K562 (cell line): ENCODE data around the gene USP10. TPM values are rescaled to one million over a fixed set of nuclear protein-coding genes. Genes with fewer than 3 reads are reported as not detected.

Source experiments
- AFF4 ChIP-seq: sonication (generic); formaldehyde crosslinking; IDR thresholded peaks from 2 replicates; pipeline ENCODE4 v1.8.0; 2023; ENCODE audit warnings: mild to moderate bottlenecking, missing genetic modification reagents
- ARHGAP35 ChIP-seq: fragments of 450-650 bp; IDR thresholded peaks from 2 replicates; pipeline ENCODE4 v1.6.1; 2018; ENCODE audit not compliant: partially characterized antibody
- CBX8 ChIP-seq: fragments of 200-600 bp; sonication (generic); IDR thresholded peaks from 2 replicates; pipeline ENCODE4 v1.6.1; 2012; ENCODE audit warnings: borderline replicate concordance, mixed run types, low read depth, mild to moderate bottlenecking, moderate library complexity, mixed read lengths, low read length, control low read depth, inconsistent platforms; ENCODE audit not compliant: poor library complexity, severe bottlenecking; ENCODE audit errors: extremely low read depth
- CEBPB ChIP-seq: fragments of 450-650 bp; IDR thresholded peaks from 2 replicates; pipeline ENCODE4 v1.6.1; 2016; ENCODE audit warnings: missing genetic modification characterization, missing compliant biosample characterization
- CTBP1 ChIP-seq: fragments of 450-650 bp; IDR thresholded peaks from 2 replicates; pipeline ENCODE4 v1.6.1; 2016; ENCODE audit warnings: borderline replicate concordance
- ELF1 ChIP-seq: fragments of 200-800 bp; sonication (Bioruptor generic); IDR thresholded peaks from 2 replicates; pipeline ENCODE4 v1.6.1; 2016; ENCODE audit warnings: missing genetic modification characterization, missing compliant biosample characterization
- HNRNPLL ChIP-seq: fragments of 200-400 bp; formaldehyde crosslinking; IDR thresholded peaks from 2 replicates; pipeline ENCODE4 v1.6.1; 2017; ENCODE audit warnings: low read length, low read depth, mild to moderate bottlenecking; ENCODE audit not compliant: poor library complexity, severe bottlenecking
- IFI16 ChIP-seq: fragments of 250-450 bp; sonication (Bioruptor Pico); IDR thresholded peaks from 2 replicates; pipeline ENCODE4 v2.1.2; 2022; ENCODE audit warnings: mild to moderate bottlenecking, inconsistent platforms
- KDM4B ChIP-seq, 2 experiments: fragments of 450-650 bp in 1 of 2; sonication (generic) in 1 of 2; IDR thresholded peaks; 2 replicates each; pipeline ENCODE4 v1.6.1; 2016 to 2017; ENCODE audit warnings: borderline replicate concordance in 2 of 2, antibody characterized with exemption in 1 of 2, low read depth in 1 of 2, mild to moderate bottlenecking in 1 of 2
- PRPF4 ChIP-seq: fragments of 200-400 bp; formaldehyde crosslinking; IDR thresholded peaks from one replicate; pipeline ENCODE4 v1.6.1; 2017; ENCODE audit warnings: low read length, low read depth, mild to moderate bottlenecking; ENCODE audit not compliant: insufficient read depth, poor library complexity, severe bottlenecking
- RBM34 ChIP-seq: fragments of 200-400 bp; formaldehyde crosslinking; IDR thresholded peaks from 2 replicates; pipeline ENCODE4 v1.6.1; 2018; ENCODE audit warnings: low read length, borderline replicate concordance; ENCODE audit not compliant: insufficient read depth
- SIN3A ChIP-seq, 2 experiments: fragments of 150-350 bp in 1 of 2; IDR thresholded peaks; 2 replicates each; pipeline ENCODE4 v1.6.1; 2011 to 2016; ENCODE audit warnings: borderline replicate concordance in 2 of 2, low read depth in 2 of 2, low read length in 2 of 2, mild to moderate bottlenecking in 2 of 2, moderate library complexity in 2 of 2; ENCODE audit not compliant: control insufficient read depth in 1 of 2
- SMAD3 ChIP-seq: fragments of 450-650 bp; formaldehyde crosslinking; conservative IDR thresholded peaks from 2 replicates; pipeline ENCODE4 v1.4.0; 2020; ENCODE audit warnings: mild to moderate bottlenecking
- SRSF1 ChIP-seq: fragments of 200-400 bp; formaldehyde crosslinking; IDR thresholded peaks from 2 replicates; pipeline ENCODE4 v1.6.1; 2017; ENCODE audit warnings: mild to moderate bottlenecking, low read depth, low read length, moderate library complexity
- SRSF9 ChIP-seq: fragments of 200-400 bp; formaldehyde crosslinking; IDR thresholded peaks from 2 replicates; pipeline ENCODE4 v1.6.1; 2017; ENCODE audit warnings: low read depth, low read length, borderline replicate concordance
- TAF7 ChIP-seq: fragments of 450-650 bp; IDR thresholded peaks from 2 replicates; pipeline ENCODE4 v1.6.1; 2016; ENCODE audit warnings: missing genetic modification characterization, missing compliant biosample characterization
- TAL1 ChIP-seq: fragments of 450-650 bp; IDR thresholded peaks from 2 replicates; pipeline ENCODE4 v1.6.1; 2016; ENCODE audit warnings: mild to moderate bottlenecking
- ZHX1 ChIP-seq: fragments of 150-350 bp; conservative IDR thresholded peaks from 2 replicates; pipeline ENCODE4 v1.6.1; 2014; ENCODE audit warnings: low read length
- ZKSCAN1 ChIP-seq: fragments of 150-350 bp; IDR thresholded peaks from 2 replicates; pipeline ENCODE4 v1.6.1; 2016; ENCODE audit warnings: low read depth, low read length
- polyA plus RNA-seq, 8 experiments: library from polyadenylated mRNA; depleted of rRNA in 4 of 8; stranded (reverse) in 5 of 8; unstranded in 3 of 8; fragments of >200 nt; fragmentation: Nextera tagmentation in 2 of 8; fragmentation: Illumina TruSeq in 1 of 8; extraction: Ambion mirVana in 2 of 8; extraction: Trizol in 1 of 8; gene quantifications; 2 replicates each; pipeline versions ENCODE4 v1.2.1 to v1.2.3, GENCODE V29; 2011 to 2014; ENCODE audit warnings: inconsistent platforms in 1 of 8, missing spikeins in 1 of 8
- total RNA-seq, 7 experiments: library from RNA; depleted of rRNA in 6 of 7; stranded (reverse); fragments of >200 nt in 6 of 7; fragmentation: Illumina TruSeq in 2 of 7; extraction: Trizol in 2 of 7; gene quantifications; 2 replicates each; pipeline versions ENCODE4 v1.2.1 to v1.2.3, GENCODE V29; 2011 to 2021; ENCODE audit warnings: low replicate concordance in 1 of 7

USP10 gene
- total and polyA plus RNA-seq, 9 of the 15 experiments (the other 6 are each of a cell fraction or from before 2014, with no cell fraction given) = 61.7 to 197 (median 116) TPM

- TF ChIP-seq SIN3A (IDR thresholded peaks at IDR 0.05; ENCODE audit: borderline replicate concordance in 2 of 2, control insufficient read depth in 1 of 2, low read depth in 2 of 2, low read length in 2 of 2) (no peak), CTBP1 (peak; percentile 79), TAF7 (tag) (no peak), ZKSCAN1 (no peak), CEBPB (tag) (peak; percentile 91), ELF1 (no peak), SRSF1 (no peak), PRPF4 (no peak), HNRNPLL (no peak), ARHGAP35 (no peak), TAL1 (no peak), ZHX1 (0 out of 2 replicates have a peak, but pooled peaks have one; percentile 62), CBX8 (no peak), AFF4 (CRISPR knock-in tag) (no peak), IFI16 (CRISPR knock-in tag) (no peak), KDM4B (IDR thresholded peaks at IDR 0.05; ENCODE audit: borderline replicate concordance in 2 of 2, low read depth in 1 of 2) (no peak), SMAD3 (CRISPR knock-in tag) (no peak), RBM34 (no peak), SRSF9 (no peak)
Observed at GRCh38 chr16:84726079-84726668, 26.4 kb downstream of the USP10 start (continued).
